Spleen (tissue), 11 donors: ENCODE measurements around the gene CCDC13. TPM values are rescaled to one million over a fixed set of nuclear protein-coding genes. Genes with fewer than 3 reads are reported as not detected.

Experiments
- DNase-seq: peaks from one replicate; pipeline ENCODE4 v3.0.0-alpha.2; 2020
- H3K27ac ChIP-seq, 8 donors: fragments of 200-600 bp; sonication (generic) in 7 of 8; 1 replicate in 4 of 8; 2 replicates in 4 of 8; pipeline versions ENCODE4 v1.5.0 to v1.8.0; 2016 to 2021; ENCODE audit warnings: inconsistent platforms in 4 of 8, mild to moderate bottlenecking in 4 of 8, moderate library complexity in 1 of 8
- H3K27me3 ChIP-seq, 7 donors: fragments of 200-600 bp; sonication (generic) in 6 of 7; replicated peaks in 1 of 7; 1 replicate in 4 of 7; 2 replicates in 3 of 7; pipeline versions ENCODE4 v1.5.0 to v1.8.0; 2016 to 2021; ENCODE audit warnings: inconsistent platforms in 3 of 7, mild to moderate bottlenecking in 1 of 7
- H3K36me3 ChIP-seq, 6 donors: fragments of 200-600 bp; sonication (generic) in 5 of 6; 1 replicate in 4 of 6; 2 replicates in 2 of 6; pipeline versions ENCODE4 v1.5.0 to v1.8.0; 2016 to 2021; ENCODE audit warnings: inconsistent platforms in 2 of 6
- H3K4me1 ChIP-seq, 6 donors: fragments of 200-600 bp; sonication (generic) in 5 of 6; 1 replicate in 3 of 6; 2 replicates in 3 of 6; pipeline versions ENCODE4 v1.5.0 to v1.8.0; 2016 to 2021; ENCODE audit warnings: inconsistent platforms in 3 of 6
- H3K4me3 ChIP-seq, 8 donors: fragments of 200-600 bp; sonication (generic) in 7 of 8; 1 replicate in 4 of 8; 2 replicates in 4 of 8; pipeline versions ENCODE4 v1.5.0 to v1.8.0; 2016 to 2021; ENCODE audit warnings: inconsistent platforms in 4 of 8, mild to moderate bottlenecking in 4 of 8, moderate library complexity in 2 of 8
- H3K9me3 ChIP-seq, 8 donors: fragments of 200-600 bp; sonication (generic) in 7 of 8; 1 replicate in 4 of 8; 2 replicates in 4 of 8; pipeline versions ENCODE4 v1.5.0 to v1.8.0; 2016 to 2021; ENCODE audit warnings: inconsistent platforms in 4 of 8
- POLR2A ChIP-seq, 3 donors: fragments of 450-650 bp; IDR thresholded peaks; one replicate each; pipeline ENCODE4 v1.5.1; 2017; ENCODE audit warnings: antibody characterized with exemption in 3 of 3, mild to moderate bottlenecking in 1 of 3
- POLR2AphosphoS5 ChIP-seq, 3 donors: sonication (generic); formaldehyde crosslinking; IDR thresholded peaks; one replicate each; pipeline ENCODE4 v1.5.1; 2017; ENCODE audit warnings: antibody characterized with exemption in 3 of 3
- WGBS, 5 donors: extraction: QIAGEN DNeasy Blood & Tissue Kit in 3 of 5; methylation state at CpG; one replicate each; pipeline versions ENCODE4 v1.1.5 to v1.1.7; 2013 to 2018; 5-methylcytosine and 5-hydroxymethylcytosine counted together
- intact Hi-C: fragments of 100-400 bp; cut with DNase I; formaldehyde crosslinking; loops from one replicate; pipeline ENCODE4 v1.15.0; 2023; ENCODE audit warnings: low total_unique reads
- polyA plus RNA-seq, 3 donors: library from polyadenylated mRNA; stranded (reverse); fragments of 200-250 nt; gene quantifications; one replicate each; pipeline ENCODE4 v1.2.1, GENCODE V29; 2013
- total RNA-seq, 7 donors: library from RNA; depleted of rRNA in 3 of 7; stranded (reverse); fragments of >200 nt in 3 of 7; fragmentation: NEBNext Ultra II Directional in 4 of 7; extraction: Animal tissue kit (Norgen Biotek cat#: 25700) in 4 of 7; gene quantifications; one replicate each; pipeline versions ENCODE4 v1.1.0 to v1.2.1, GENCODE V29; 2016 to 2021
- TF ChIP-seq, protein P1 (sequence below), 11 experiments: fragments of 200-600 bp in 7 of 11; fragments of 450-650 bp in 4 of 11; sonication (generic) in 4 of 11; IDR thresholded peaks in 8 of 11; conservative IDR thresholded peaks in 3 of 11; 1 replicate in 7 of 11; 2 replicates in 4 of 11; pipeline versions ENCODE4 v1.4.0 to v1.8.0; 2016 to 2021; ENCODE audit warnings: antibody characterized with exemption in 11 of 11, inconsistent platforms in 4 of 11, mild to moderate bottlenecking in 1 of 11
- donor health status: healthy with polysubstance abuse.
- donor health status: DM: no; HTN: no; CAD: no; lungs with moderate emphysema.
- donor health status: DM: no; HTN: no; CAD: no.
- donor health status: Bipolar disorder and iron deficiency.
- donor health status: healthy.
- donor health status: DM: no; HTN: no; CAD: no.
- donor health status: DM: yes; HTN: yes; CAD: no.

CCDC13 gene
- total and polyA plus RNA-seq, 10 donors, result 0.51 to 3.7 (median 1.0) TPM

- H3K9me3 ChIP-seq, result no peaks in the 10 kb centered on the region
- H3K36me3 ChIP-seq, result peaks cover 0 to 76% (median 24%) of the 10 kb centered on the region in 6 donors
- intact Hi-C loops, result no loop called here
- peak overlapping the region in 1 of 8 donors; percentile 34 for H3K27ac ChIP-seq
- H3K4me3 ChIP-seq, result no peak overlapping the region
- TF ChIP-seq POLR2AphosphoS5 (IDR thresholded peaks at IDR 0.05), result no peak
- TF ChIP-seq POLR2A (IDR thresholded peaks at IDR 0.05), result no peak
- TF ChIP-seq, protein P1, sequence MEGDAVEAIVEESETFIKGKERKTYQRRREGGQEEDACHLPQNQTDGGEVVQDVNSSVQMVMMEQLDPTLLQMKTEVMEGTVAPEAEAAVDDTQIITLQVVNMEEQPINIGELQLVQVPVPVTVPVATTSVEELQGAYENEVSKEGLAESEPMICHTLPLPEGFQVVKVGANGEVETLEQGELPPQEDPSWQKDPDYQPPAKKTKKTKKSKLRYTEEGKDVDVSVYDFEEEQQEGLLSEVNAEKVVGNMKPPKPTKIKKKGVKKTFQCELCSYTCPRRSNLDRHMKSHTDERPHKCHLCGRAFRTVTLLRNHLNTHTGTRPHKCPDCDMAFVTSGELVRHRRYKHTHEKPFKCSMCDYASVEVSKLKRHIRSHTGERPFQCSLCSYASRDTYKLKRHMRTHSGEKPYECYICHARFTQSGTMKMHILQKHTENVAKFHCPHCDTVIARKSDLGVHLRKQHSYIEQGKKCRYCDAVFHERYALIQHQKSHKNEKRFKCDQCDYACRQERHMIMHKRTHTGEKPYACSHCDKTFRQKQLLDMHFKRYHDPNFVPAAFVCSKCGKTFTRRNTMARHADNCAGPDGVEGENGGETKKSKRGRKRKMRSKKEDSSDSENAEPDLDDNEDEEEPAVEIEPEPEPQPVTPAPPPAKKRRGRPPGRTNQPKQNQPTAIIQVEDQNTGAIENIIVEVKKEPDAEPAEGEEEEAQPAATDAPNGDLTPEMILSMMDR (IDR thresholded peaks at IDR 0.05 in 8 of 11, conservative IDR thresholded peaks at IDR 0.05 in 3 of 11), result no peak
- no peak for DNase-seq
- H3K27me3 ChIP-seq, result no peaks in the 10 kb centered on the region
- WGBS, 5 donors, result 58 to 84% (median 68%) methylated on average over 1 of the region's 1 CpG
- peaks cover 0 to 30% (median 7%) of the 10 kb centered on the region in 6 donors for H3K4me1 ChIP-seq
These were observed 13.2 kb upstream of the CCDC13 start for GRCh38 chr3:42786212-42786611.

GRCh38 chr3:42780892-42781700 lies 8.0 kb upstream of the CCDC13 start:
- peaks cover 0 to 40% (median 12%) of the 10 kb centered on the region in 6 donors for H3K36me3 ChIP-seq
- no peak overlapping the region for H3K27ac ChIP-seq
- 61 to 67% (median 65%) methylated on average over 11 of the region's 11 CpGs for WGBS, 5 donors
- intact Hi-C loops, result loop anchor here (2.0 to 5.0 kb wide), 2 partner anchors 51 to 100 kb away; no protein-coding TSS in a partner anchor
- H3K4me1 ChIP-seq, result peaks cover 0 to 15% (median 4%) of the 10 kb centered on the region in 6 donors
- no peak for DNase-seq
- no peaks in the 10 kb centered on the region for H3K9me3 ChIP-seq
- no peak overlapping the region for H3K4me3 ChIP-seq
- H3K27me3 ChIP-seq, result no peaks in the 10 kb centered on the region
- TF ChIP-seq, protein P1 (IDR thresholded peaks at IDR 0.05 in 8 of 11, conservative IDR thresholded peaks at IDR 0.05 in 3 of 11), result peak; percentile 67 to 87 (median 81)
- TF ChIP-seq POLR2A (IDR thresholded peaks at IDR 0.05) (no peak), POLR2AphosphoS5 (IDR thresholded peaks at IDR 0.05) (no peak)

DNA sequence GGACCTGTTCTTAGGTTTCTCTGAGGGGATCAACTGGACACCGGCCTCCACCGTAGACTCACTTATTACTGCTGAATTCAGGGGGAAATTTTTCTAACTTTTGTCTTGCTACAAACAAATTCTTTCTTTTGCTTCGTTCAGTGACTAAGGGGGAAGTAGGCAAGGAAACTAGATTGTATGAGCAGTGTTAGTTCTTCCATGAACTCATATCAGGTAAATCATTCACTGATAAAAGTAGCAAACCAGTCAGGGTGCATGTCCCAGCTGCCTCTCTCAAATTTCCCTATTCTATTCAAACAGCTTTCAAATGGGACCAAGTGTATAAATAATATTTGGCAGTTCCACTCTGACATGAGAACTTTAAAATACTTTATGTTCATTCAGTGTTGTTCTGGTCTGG lies 7.3 kb upstream of the CCDC13 start:
- no peak for DNase-seq
- Histone ChIP-seq H3K4me3 (no peak overlapping the region), H3K4me1 (peaks cover 0 to 8% (median under 1%) of the 10 kb centered on the region in 6 donors), H3K9me3 (no peaks in the 10 kb centered on the region), H3K36me3 (peaks cover 0 to 34% (median 9%) of the 10 kb centered on the region in 6 donors), H3K27me3 (no peaks in the 10 kb centered on the region), H3K27ac (no peak overlapping the region)
- TF ChIP-seq POLR2AphosphoS5 (IDR thresholded peaks at IDR 0.05) (no peak), POLR2A (IDR thresholded peaks at IDR 0.05) (no peak)
- TF ChIP-seq, protein P1 (IDR thresholded peaks at IDR 0.05 in 8 of 11, conservative IDR thresholded peaks at IDR 0.05 in 3 of 11), result no peak
- 70 to 87% (median 81%) methylated on average over 3 of the region's 3 CpGs for WGBS, 5 donors
- intact Hi-C loops, result loop anchor here (2.0 to 5.0 kb wide), 2 partner anchors 52 to 100 kb away; no protein-coding TSS in a partner anchor

DNA sequence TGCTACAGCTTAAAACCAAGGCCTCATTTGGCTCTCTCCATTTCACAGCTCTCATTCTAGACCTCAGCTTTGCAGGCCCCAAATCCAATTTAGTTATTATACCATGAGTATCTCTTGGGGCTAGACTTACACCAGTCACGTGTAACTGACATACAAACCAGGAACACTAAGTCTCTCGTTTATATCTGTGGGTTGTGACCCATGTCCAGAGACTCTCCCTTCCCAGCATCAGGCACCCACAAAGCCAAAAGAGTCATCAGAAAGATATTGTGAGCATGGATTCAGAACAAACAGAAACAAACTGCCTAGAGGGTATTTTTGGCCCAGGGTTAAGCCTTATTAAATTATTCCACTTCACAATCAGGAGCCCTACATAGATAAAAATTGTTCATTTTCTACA lies 5.6 kb upstream of the CCDC13 start:
- TF ChIP-seq POLR2A (IDR thresholded peaks at IDR 0.05), result no peak
- TF ChIP-seq POLR2AphosphoS5 (IDR thresholded peaks at IDR 0.05), result no peak
- TF ChIP-seq, protein P1 (IDR thresholded peaks at IDR 0.05 in 8 of 11, conservative IDR thresholded peaks at IDR 0.05 in 3 of 11), result no peak
- intact Hi-C loops, result no loop called here
- no peak overlapping the region for H3K27ac ChIP-seq
- H3K4me1 ChIP-seq, result peaks cover 0 to 12% (median 3%) of the 10 kb centered on the region in 6 donors
- DNase-seq, result no peak
- no peaks in the 10 kb centered on the region for H3K27me3 ChIP-seq
- 87 to 93% (median 92%) methylated on average over 2 of the region's 2 CpGs for WGBS, 5 donors
- no peak overlapping the region for H3K4me3 ChIP-seq
- H3K9me3 ChIP-seq, result no peaks in the 10 kb centered on the region
- peaks cover 0 to 23% (median 3%) of the 10 kb centered on the region in 6 donors for H3K36me3 ChIP-seq
